Measurements from ENCODE around the gene NCLN.
"Not testable (repeated sequence)": the region's sequence is repeated elsewhere in the genome, so short reads cannot be mapped to it uniquely, and the experiment has no call there.

The NCLN gene

GRCh38 chr19:3184847-3185460 is 776 bp upstream of the NCLN start:
- DNase-seq: peak; percentile 80

GRCh38 chr19:3186160-3186688 is 494 bp downstream of the NCLN start:
- DNase-seq: no peak

- DNase-seq: no peak
These were observed 1.3 kb downstream of the NCLN start for GRCh38 chr19:3186891-3187661.

GRCh38 chr19:3187662-3188511 is 2.2 kb downstream of the NCLN start:
- DNase-seq: no peak

- no peak for DNase-seq
These were observed 3.2 kb downstream of the NCLN start for GRCh38 chr19:3188627-3189596.

- no peak for DNase-seq
These were observed 4.2 kb downstream of the NCLN start for GRCh38 chr19:3189702-3190469.

GRCh38 chr19:3190470-3190770 is 4.7 kb downstream of the NCLN start:
- DNase-seq: no peak

GRCh38 chr19:3190921-3191805 is 5.4 kb downstream of the NCLN start:
- no peak for DNase-seq

GRCh38 chr19:3191806-3192104 is 6.0 kb downstream of the NCLN start:
- DNase-seq: not testable (repeated sequence)

- no peak for DNase-seq
These were observed 6.5 kb downstream of the NCLN start for GRCh38 chr19:3192228-3192635.

- DNase-seq: no peak
These were observed 7.0 kb downstream of the NCLN start for GRCh38 chr19:3192684-3193083.

- no peak for DNase-seq
These were observed 7.8 kb downstream of the NCLN start for GRCh38 chr19:3193256-3194105.

GRCh38 chr19:3194106-3195087 is 8.7 kb downstream of the NCLN start:
- DNase-seq: no peak

- no peak for DNase-seq
These were observed 10.6 kb downstream of the NCLN start for GRCh38 chr19:3196064-3196932.

- no peak for DNase-seq
These were observed 11.1 kb downstream of the NCLN start for GRCh38 chr19:3196933-3197205.

- DNase-seq: no peak
These were observed 13.4 kb downstream of the NCLN start for GRCh38 chr19:3198901-3199700.
